HepG2 (cell line): Measurements from ENCODE around the gene ZCCHC24.

Experiments
- IRF9 ChIP-seq: sonication (generic); formaldehyde crosslinking; IDR thresholded peaks from 2 replicates; pipeline ENCODE4 v1.8.0; 2022; ENCODE audit warnings: missing genetic modification reagents, mild to moderate bottlenecking, borderline replicate concordance
- NFAT5 ChIP-seq: sonication (generic); formaldehyde crosslinking; IDR thresholded peaks from 2 replicates; pipeline ENCODE4 v1.4.0; 2020; ENCODE audit warnings: missing genetic modification reagents
- POLR2A ChIP-seq, 2 experiments: IDR thresholded peaks; 2 replicates each; pipeline ENCODE4 v1.6.1; 2011; ENCODE audit warnings: low read depth in 2 of 2, low read length in 2 of 2, mild to moderate bottlenecking in 1 of 2, moderate library complexity in 1 of 2; ENCODE audit not compliant: insufficient read depth in 1 of 2
- RAD21 ChIP-seq: fragments of 450-650 bp; formaldehyde crosslinking; IDR thresholded peaks from 2 replicates; pipeline ENCODE4 v1.5.0; 2020; ENCODE audit warnings: mild to moderate bottlenecking
- TBP ChIP-seq: sonication (generic); formaldehyde crosslinking; IDR thresholded peaks from 2 replicates; pipeline ENCODE4 v1.5.0; 2020; ENCODE audit warnings: missing genetic modification reagents
- ZNF232 ChIP-seq: sonication (generic); formaldehyde crosslinking; IDR thresholded peaks from 2 replicates; pipeline ENCODE4 v1.4.0; 2020; ENCODE audit warnings: missing genetic modification reagents, borderline replicate concordance
- ZNF274 ChIP-seq: sonication (generic); formaldehyde crosslinking; IDR thresholded peaks from 2 replicates; pipeline ENCODE4 v1.5.1; 2020; ENCODE audit warnings: mild to moderate bottlenecking, missing genetic modification reagents

- TF ChIP-seq TBP (CRISPR knock-in tag) (no peak), NFAT5 (CRISPR knock-in tag) (no peak), RAD21 (CRISPR knock-in tag) (no peak), IRF9 (no peak), POLR2A (IDR thresholded peaks at IDR 0.05; ENCODE audit: insufficient read depth in 1 of 2, low read depth in 2 of 2, low read length in 2 of 2) (no peak), ZNF274 (CRISPR knock-in tag) (no peak), ZNF232 (no peak)
Measured at GRCh38 chr10:79404231-79404609, 41.2 kb downstream of the ZCCHC24 start.
